CD4-positive, alpha-beta T cell treated with Interleukin-6 for 4 hours (primary cell): ENCODE results near the gene MAP6.
A peak's percentile ranks its signal among the peaks of the same experiment; 100 is the strongest.

Experiments used
- DNase-seq: peaks from one replicate; pipeline ENCODE4 v3.0.0-alpha.2; 2020; ENCODE audit warnings: mixed read lengths

The MAP6 gene

GRCh38 chr11:75547617-75548058 is 121.2 kb downstream of the MAP6 start:
- peak; percentile 47 for DNase-seq

GRCh38 chr11:75547177-75547576 is 121.7 kb downstream of the MAP6 start:
- no peak for DNase-seq

GRCh38 chr11:75543806-75544205 is 125.0 kb downstream of the MAP6 start:
- no peak for DNase-seq

- no peak for DNase-seq
Observed at GRCh38 chr11:75542088-75542438, 126.8 kb downstream of the MAP6 start.

GRCh38 chr11:75541193-75542087 is 127.4 kb downstream of the MAP6 start:
- DNase-seq, result no peak

GRCh38 chr11:75539459-75540334 is 129.1 kb downstream of the MAP6 start:
- no peak for DNase-seq

GRCh38 chr11:75538150-75538942 is 130.5 kb downstream of the MAP6 start:
- DNase-seq, result no peak

- no peak for DNase-seq
Observed at GRCh38 chr11:75537740-75538139, 131.1 kb downstream of the MAP6 start.
